Neural cell (in vitro differentiated cells): ENCODE data around the gene ADAMTS19. TPM values are rescaled to one million over a fixed set of nuclear protein-coding genes. Genes with fewer than 3 reads are reported as not detected.
A peak's percentile ranks its signal among the peaks of the same experiment; 100 is the strongest.

Experiments
- H2AFZ ChIP-seq: fragments of 200-600, 300-800 bp; sonication (generic), shearing (Covaris generic); 2 replicates; pipeline ENCODE4 v1.6.0; 2014; ENCODE audit warnings: low read depth, mild to moderate bottlenecking, antibody characterized with exemption, low read length, moderate library complexity
- H3F3A ChIP-seq: fragments of 200-600 bp; shearing (Covaris generic); 2 replicates; pipeline ENCODE4 v1.6.1; 2016; ENCODE audit warnings: mild to moderate bottlenecking, moderate library complexity, mixed read lengths, antibody characterized with exemption, low read length; ENCODE audit not compliant: insufficient read depth, poor library complexity, severe bottlenecking
- H3K27ac ChIP-seq: fragments of 200-600, 300-800 bp; sonication (generic), shearing (Covaris generic); 2 replicates; pipeline ENCODE4 v1.5.1; 2014; ENCODE audit warnings: mild to moderate bottlenecking, low read length, moderate library complexity
- H3K27me3 ChIP-seq: fragments of 300-800, 200-600 bp; sonication (generic), shearing (Covaris generic); 2 replicates; pipeline ENCODE4 v1.6.0; 2014; ENCODE audit warnings: mild to moderate bottlenecking, low read depth, low read length, moderate library complexity; ENCODE audit not compliant: insufficient read depth
- H3K36me3 ChIP-seq: fragments of 300-800, 200-600 bp; sonication (generic), shearing (Covaris generic); 2 replicates; pipeline ENCODE4 v1.5.1; 2014; ENCODE audit warnings: mild to moderate bottlenecking, antibody characterized with exemption, low read length, moderate library complexity; ENCODE audit not compliant: insufficient read depth
- H3K4me2 ChIP-seq: fragments of 300-800, 200-600 bp; sonication (generic), shearing (Covaris generic); 2 replicates; pipeline ENCODE4 v1.6.0; 2014; ENCODE audit warnings: mild to moderate bottlenecking, low read length
- H3K4me3 ChIP-seq: fragments of 300-800, 200-600 bp; sonication (generic), shearing (Covaris generic); 2 replicates; pipeline ENCODE4 v1.5.1; 2014; ENCODE audit warnings: mild to moderate bottlenecking, low read length, moderate library complexity
- H3K79me2 ChIP-seq: fragments of 200-600 bp; shearing (Covaris generic); replicated peaks from 2 replicates; pipeline ENCODE4 v1.6.0; 2014; ENCODE audit warnings: mild to moderate bottlenecking, low read length, moderate library complexity; ENCODE audit not compliant: insufficient read depth
- H3K9ac ChIP-seq: fragments of 300-800, 200-600 bp; sonication (generic), shearing (Covaris generic); 2 replicates; pipeline ENCODE4 v1.6.1; 2016; ENCODE audit warnings: mild to moderate bottlenecking, low read length, mixed read lengths
- H3K9me2 ChIP-seq: fragments of 200-600 bp; shearing (Covaris generic); 2 replicates; pipeline ENCODE4 v1.6.1; 2016; ENCODE audit warnings: mild to moderate bottlenecking, low read length, mixed read lengths; ENCODE audit not compliant: insufficient read depth
- H3K9me3 ChIP-seq: fragments of 200-600, 300-800 bp; sonication (generic), shearing (Covaris generic); 2 replicates; pipeline ENCODE4 v1.6.1; 2016; ENCODE audit warnings: mild to moderate bottlenecking, mixed run types, low read length, moderate library complexity, mixed read lengths
- H4K20me1 ChIP-seq: fragments of 200-600 bp; shearing (Covaris generic); 2 replicates; pipeline ENCODE4 v1.6.1; 2016; ENCODE audit warnings: mild to moderate bottlenecking, mixed run types; ENCODE audit not compliant: insufficient read depth
- CTCF ChIP-seq: fragments of 450-650 bp; IDR thresholded peaks from 2 replicates; pipeline ENCODE4 v1.5.1; 2014; ENCODE audit warnings: antibody characterized with exemption, mild to moderate bottlenecking, moderate library complexity; ENCODE audit not compliant: poor library complexity, severe bottlenecking
- EP300 ChIP-seq: fragments of 450-650 bp; conservative IDR thresholded peaks from 2 replicates; pipeline ENCODE4 v1.6.1; 2014; ENCODE audit warnings: antibody characterized with exemption, mild to moderate bottlenecking, moderate library complexity; ENCODE audit not compliant: poor library complexity, severe bottlenecking
- EZH2 ChIP-seq: fragments of 200-600, 300-800 bp; shearing (Covaris generic), sonication (generic); IDR thresholded peaks from 2 replicates; pipeline ENCODE4 v1.6.1; 2014; ENCODE audit warnings: antibody characterized with exemption, low read length, borderline replicate concordance, mild to moderate bottlenecking; ENCODE audit not compliant: insufficient read depth, poor library complexity, severe bottlenecking
- MXI1 ChIP-seq: fragments of 450-650 bp; conservative IDR thresholded peaks from 2 replicates; pipeline ENCODE4 v1.6.1; 2014; ENCODE audit warnings: antibody characterized with exemption, mild to moderate bottlenecking; ENCODE audit not compliant: poor library complexity, severe bottlenecking
- POLR2AphosphoS5 ChIP-seq: IDR thresholded peaks from 2 replicates; pipeline ENCODE4 v1.6.1; 2012
- RAD21 ChIP-seq: fragments of 450-650 bp; conservative IDR thresholded peaks from 2 replicates; pipeline ENCODE4 v1.6.1; 2014; ENCODE audit warnings: antibody characterized with exemption, mild to moderate bottlenecking, moderate library complexity
- REST ChIP-seq: IDR thresholded peaks from 2 replicates; pipeline ENCODE4 v1.6.1; 2012; ENCODE audit warnings: borderline replicate concordance
- SMC3 ChIP-seq: fragments of 450-650 bp; conservative IDR thresholded peaks from 2 replicates; pipeline ENCODE4 v1.6.1; 2014; ENCODE audit warnings: antibody characterized with exemption, mild to moderate bottlenecking, moderate library complexity; ENCODE audit not compliant: poor library complexity
- TAF1 ChIP-seq: IDR thresholded peaks from 2 replicates; pipeline ENCODE4 v1.6.1; 2012; ENCODE audit warnings: low read depth
- polyA plus RNA-seq: library from polyadenylated mRNA; depleted of rRNA; stranded (reverse); fragments of >200 nt; gene quantifications from 2 replicates; pipeline ENCODE4 v1.2.3, GENCODE V29; 2014

ADAMTS19 gene
- polyA plus RNA-seq, 1 donor from 2014 or later: 0.12 TPM

- H3K4me3 ChIP-seq: no peak overlapping the region
- H2AFZ ChIP-seq: no peak overlapping the region
- H3F3A ChIP-seq: no peaks in the 10 kb centered on the region
- no peaks in the 10 kb centered on the region for H4K20me1 ChIP-seq
- no peak for TF ChIP-seq EZH2
- no peak for TF ChIP-seq REST
- TF ChIP-seq SMC3: no peak
- no peak for TF ChIP-seq MXI1
- no peak for TF ChIP-seq TAF1
- no peak for TF ChIP-seq POLR2AphosphoS5
- TF ChIP-seq RAD21: no peak
- no peak for TF ChIP-seq CTCF
- no peaks in the 10 kb centered on the region for H3K9me3 ChIP-seq
- H3K4me2 ChIP-seq: no peak overlapping the region
- no peak overlapping the region for H3K27ac ChIP-seq
- H3K36me3 ChIP-seq: no peaks in the 10 kb centered on the region
- H3K9ac ChIP-seq: no peak overlapping the region
- H3K79me2 ChIP-seq: no peaks in the 10 kb centered on the region
- no peaks in the 10 kb centered on the region for H3K27me3 ChIP-seq
- H3K9me2 ChIP-seq: no peaks in the 10 kb centered on the region
Observed at GRCh38 chr5:129766798-129767197, 306.7 kb downstream of the ADAMTS19 start.

GRCh38 chr5:129767927-129768380 is 307.9 kb downstream of the ADAMTS19 start:
- Histone ChIP-seq H3K27ac (no peak overlapping the region), H3K9me3 (no peaks in the 10 kb centered on the region), H3K4me2 (no peak overlapping the region), H2AFZ (no peak overlapping the region), H3K9me2 (no peaks in the 10 kb centered on the region), H4K20me1 (no peaks in the 10 kb centered on the region), H3K36me3 (no peaks in the 10 kb centered on the region), H3F3A (no peaks in the 10 kb centered on the region), H3K27me3 (no peaks in the 10 kb centered on the region), H3K9ac (no peak overlapping the region), H3K79me2 (no peaks in the 10 kb centered on the region), H3K4me3 (no peak overlapping the region)
- TF ChIP-seq POLR2AphosphoS5 (no peak), SMC3 (peak; percentile 99), RAD21 (peak; percentile 98), EP300 (no peak), CTCF (peak; percentile 99)
